Cardiac muscle cell (in vitro differentiated cells and primary cell): Measurements from ENCODE around the gene CES4A. TPM values are rescaled to one million over a fixed set of nuclear protein-coding genes. Genes with fewer than 3 reads are reported as not detected.
A peak's percentile ranks its signal among the peaks of the same experiment; 100 is the strongest.

ENCODE experiments used
- DNase-seq, 2 donors: peaks; one replicate each; pipeline versions ENCODE4 v3.0.0 to v3.0.0-alpha.2; 2010 to 2017; ENCODE audit warnings: low read depth in 1 of 2, low spot score in 1 of 2
- H3K27ac ChIP-seq: fragments of 200-600 bp; sonication (generic); 2 replicates; pipeline ENCODE4 v1.5.1; 2016
- H3K27me3 ChIP-seq: fragments of 200-600 bp; sonication (generic); 2 replicates; pipeline ENCODE4 v1.6.0; 2016; ENCODE audit warnings: control low read depth
- H3K36me3 ChIP-seq: fragments of 200-600 bp; sonication (generic); 2 replicates; pipeline ENCODE4 v1.5.1; 2016; ENCODE audit warnings: control low read depth
- H3K4me1 ChIP-seq: fragments of 200-600 bp; sonication (generic); 2 replicates; pipeline ENCODE4 v1.8.1; 2017; ENCODE audit warnings: low read depth, mild to moderate bottlenecking, mixed run types
- H3K4me3 ChIP-seq: fragments of 200-600 bp; sonication (generic); 2 replicates; pipeline ENCODE4 v1.5.1; 2016; ENCODE audit warnings: mild to moderate bottlenecking
- H3K9me3 ChIP-seq: fragments of 200-600 bp; sonication (generic); 2 replicates; pipeline ENCODE4 v1.5.1; 2017; ENCODE audit warnings: low read depth, mild to moderate bottlenecking, control low read depth
- polyA plus RNA-seq: library from polyadenylated mRNA; unstranded; fragments of >200 nt; fragmentation: Nextera tagmentation; extraction: Ambion mirVana; gene quantifications from 2 replicates; pipeline ENCODE4 v1.2.1, GENCODE V29; 2016
- total RNA-seq: library from RNA; depleted of rRNA; stranded (reverse); fragments of >200 nt; gene quantifications from 2 replicates; pipeline ENCODE4 v1.2.3, GENCODE V29; 2016
- TF ChIP-seq, protein P1 (sequence below): IDR thresholded peaks from 2 replicates; pipeline ENCODE4 v1.5.1; 2012; ENCODE audit warnings: low read depth, mild to moderate bottlenecking, low read length

The CES4A gene
- total and polyA plus RNA-seq, 2 experiments from 2014 or later, result 14.7 to 15.7 TPM

- Histone ChIP-seq H3K36me3 (no peaks in the 10 kb centered on the region), H3K27me3 (no peaks in the 10 kb centered on the region), H3K4me1 (peaks cover 11% of the 10 kb centered on the region), H3K4me3 (no peak overlapping the region), H3K9me3 (no peaks in the 10 kb centered on the region), H3K27ac (peak overlapping the region; percentile 40)
- TF ChIP-seq, protein P1, sequence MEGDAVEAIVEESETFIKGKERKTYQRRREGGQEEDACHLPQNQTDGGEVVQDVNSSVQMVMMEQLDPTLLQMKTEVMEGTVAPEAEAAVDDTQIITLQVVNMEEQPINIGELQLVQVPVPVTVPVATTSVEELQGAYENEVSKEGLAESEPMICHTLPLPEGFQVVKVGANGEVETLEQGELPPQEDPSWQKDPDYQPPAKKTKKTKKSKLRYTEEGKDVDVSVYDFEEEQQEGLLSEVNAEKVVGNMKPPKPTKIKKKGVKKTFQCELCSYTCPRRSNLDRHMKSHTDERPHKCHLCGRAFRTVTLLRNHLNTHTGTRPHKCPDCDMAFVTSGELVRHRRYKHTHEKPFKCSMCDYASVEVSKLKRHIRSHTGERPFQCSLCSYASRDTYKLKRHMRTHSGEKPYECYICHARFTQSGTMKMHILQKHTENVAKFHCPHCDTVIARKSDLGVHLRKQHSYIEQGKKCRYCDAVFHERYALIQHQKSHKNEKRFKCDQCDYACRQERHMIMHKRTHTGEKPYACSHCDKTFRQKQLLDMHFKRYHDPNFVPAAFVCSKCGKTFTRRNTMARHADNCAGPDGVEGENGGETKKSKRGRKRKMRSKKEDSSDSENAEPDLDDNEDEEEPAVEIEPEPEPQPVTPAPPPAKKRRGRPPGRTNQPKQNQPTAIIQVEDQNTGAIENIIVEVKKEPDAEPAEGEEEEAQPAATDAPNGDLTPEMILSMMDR, result no peak
- no peak for DNase-seq
Measured at GRCh38 chr16:67022531-67023214, 34.3 kb downstream of the CES4A start.

GRCh38 chr16:67023689-67024088, 35.3 kb downstream of the CES4A start:
- Histone ChIP-seq H3K9me3 (no peaks in the 10 kb centered on the region), H3K4me3 (no peak overlapping the region), H3K4me1 (peaks cover 16% of the 10 kb centered on the region), H3K36me3 (no peaks in the 10 kb centered on the region), H3K27me3 (no peaks in the 10 kb centered on the region), H3K27ac (no peak overlapping the region)
- TF ChIP-seq, protein P1, result no peak
- no peak for DNase-seq

DNA sequence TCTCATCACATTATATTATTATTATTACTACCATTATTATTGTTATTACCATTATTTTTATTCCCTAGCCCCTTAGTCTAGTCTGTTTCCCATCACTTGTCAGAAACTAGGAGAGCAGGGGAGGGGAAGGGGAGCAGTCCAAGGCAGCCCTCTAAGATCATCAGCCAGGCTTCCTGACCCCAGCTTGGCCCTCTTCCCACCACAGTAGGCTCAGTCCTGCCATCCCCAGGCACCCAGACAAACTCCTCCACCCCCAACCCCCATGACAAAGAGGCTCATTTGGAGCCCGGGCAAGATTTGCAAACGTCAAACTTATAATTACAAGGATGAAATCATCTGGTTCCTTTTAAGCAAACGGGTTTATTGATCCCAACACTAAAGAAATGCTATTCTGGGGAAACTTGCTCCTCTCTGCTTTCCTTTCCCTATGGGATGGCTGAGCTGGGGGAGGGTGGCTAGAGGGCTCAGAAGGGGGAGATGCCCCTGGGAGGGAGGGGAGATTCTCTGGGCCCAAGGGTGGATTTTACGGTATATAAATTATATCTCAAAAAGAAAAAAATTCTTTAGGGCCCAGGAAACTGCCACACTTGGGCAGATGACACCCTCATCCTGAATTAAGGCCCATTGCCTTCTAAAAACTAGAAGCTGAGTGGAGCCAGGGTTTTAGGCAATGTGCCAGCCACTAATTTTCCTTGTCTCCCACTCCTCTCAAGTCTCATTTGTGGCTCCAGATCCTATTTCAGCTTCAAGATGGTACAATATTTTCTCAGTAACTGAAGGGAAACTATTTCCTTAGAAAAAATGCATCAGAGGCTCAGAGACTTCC, 36.2 kb downstream of the CES4A start:
- TF ChIP-seq, protein P1, result no peak

GRCh38 chr16:67025210-67025550, 36.8 kb downstream of the CES4A start:
- H3K9me3 ChIP-seq, result no peaks in the 10 kb centered on the region
- H3K27ac ChIP-seq, result no peak overlapping the region
- no peak overlapping the region for H3K4me3 ChIP-seq
- DNase-seq, result no peak
- TF ChIP-seq, protein P1, result no peak
- no peaks in the 10 kb centered on the region for H3K36me3 ChIP-seq
- H3K4me1 ChIP-seq, result peaks cover 16% of the 10 kb centered on the region
- H3K27me3 ChIP-seq, result no peaks in the 10 kb centered on the region

More for the DNA sequence above, 36.2 kb downstream of the CES4A start:
- peaks cover 16% of the 10 kb centered on the region for H3K4me1 ChIP-seq
- H3K4me3 ChIP-seq, result no peak overlapping the region
- H3K9me3 ChIP-seq, result no peaks in the 10 kb centered on the region
- no peak for DNase-seq
- H3K36me3 ChIP-seq, result no peaks in the 10 kb centered on the region
- no peak overlapping the region for H3K27ac ChIP-seq
- H3K27me3 ChIP-seq, result no peaks in the 10 kb centered on the region

GRCh38 chr16:67026570-67026969, 38.2 kb downstream of the CES4A start:
- Histone ChIP-seq H3K27ac (no peak overlapping the region), H3K9me3 (no peaks in the 10 kb centered on the region), H3K36me3 (no peaks in the 10 kb centered on the region), H3K27me3 (no peaks in the 10 kb centered on the region), H3K4me1 (peaks cover 21% of the 10 kb centered on the region), H3K4me3 (no peak overlapping the region)
- DNase-seq, result no peak
- TF ChIP-seq, protein P1, result no peak
